Cardiac muscle cell (in vitro differentiated cells and primary cell): Measurements from ENCODE around the gene TESK2. TPM values are rescaled to one million over a fixed set of nuclear protein-coding genes. Genes with fewer than 3 reads are reported as not detected.
"Not testable (repeated sequence)": the region's sequence is repeated elsewhere in the genome, so short reads cannot be mapped to it uniquely, and the experiment has no call there.

Source experiments
- DNase-seq, 2 donors: peaks; one replicate each; pipeline versions ENCODE4 v3.0.0 to v3.0.0-alpha.2; 2010 to 2017; ENCODE audit warnings: low read depth in 1 of 2, low spot score in 1 of 2
- H3K27ac ChIP-seq: fragments of 200-600 bp; sonication (generic); 2 replicates; pipeline ENCODE4 v1.5.1; 2016
- H3K27me3 ChIP-seq: fragments of 200-600 bp; sonication (generic); 2 replicates; pipeline ENCODE4 v1.6.0; 2016; ENCODE audit warnings: control low read depth
- H3K36me3 ChIP-seq: fragments of 200-600 bp; sonication (generic); 2 replicates; pipeline ENCODE4 v1.5.1; 2016; ENCODE audit warnings: control low read depth
- H3K4me1 ChIP-seq: fragments of 200-600 bp; sonication (generic); 2 replicates; pipeline ENCODE4 v1.8.1; 2017; ENCODE audit warnings: low read depth, mild to moderate bottlenecking, mixed run types
- H3K4me3 ChIP-seq: fragments of 200-600 bp; sonication (generic); 2 replicates; pipeline ENCODE4 v1.5.1; 2016; ENCODE audit warnings: mild to moderate bottlenecking
- H3K9me3 ChIP-seq: fragments of 200-600 bp; sonication (generic); 2 replicates; pipeline ENCODE4 v1.5.1; 2017; ENCODE audit warnings: low read depth, mild to moderate bottlenecking, control low read depth
- CTCF ChIP-seq: IDR thresholded peaks from 2 replicates; pipeline ENCODE4 v1.5.1; 2012; ENCODE audit warnings: low read depth, mild to moderate bottlenecking, low read length
- polyA plus RNA-seq: library from polyadenylated mRNA; unstranded; fragments of >200 nt; fragmentation: Nextera tagmentation; extraction: Ambion mirVana; gene quantifications from 2 replicates; pipeline ENCODE4 v1.2.1, GENCODE V29; 2016
- total RNA-seq: library from RNA; depleted of rRNA; stranded (reverse); fragments of >200 nt; gene quantifications from 2 replicates; pipeline ENCODE4 v1.2.3, GENCODE V29; 2016

TESK2 gene
- total and polyA plus RNA-seq, 2 experiments from 2014 or later: 8.4 to 13.9 TPM

DNA sequence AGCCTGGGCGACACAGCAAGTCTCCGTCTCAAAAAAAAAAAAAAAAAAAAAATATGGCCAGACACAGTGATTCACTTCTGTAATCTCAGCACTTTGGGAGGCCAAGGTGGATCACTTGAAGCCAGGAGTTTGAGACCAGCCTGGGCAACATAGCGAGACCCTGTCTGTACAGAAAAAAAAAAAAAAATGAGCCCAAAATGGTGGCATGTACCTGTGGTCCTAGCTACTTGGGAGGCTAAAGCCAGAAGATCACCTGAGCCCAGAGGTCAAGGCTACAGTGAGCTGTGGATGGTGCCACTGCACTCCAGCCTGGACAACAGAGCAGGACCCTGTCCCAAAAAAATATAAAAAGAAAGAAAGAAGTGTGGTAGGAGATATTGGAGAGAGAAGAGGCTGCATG, 1.7 kb upstream of the TESK2 start:
- Histone ChIP-seq H3K27ac (no peak overlapping the region), H3K36me3 (no peaks in the 10 kb centered on the region), H3K27me3 (no peaks in the 10 kb centered on the region), H3K4me3 (no peak overlapping the region), H3K4me1 (peaks cover 5% of the 10 kb centered on the region), H3K9me3 (no peaks in the 10 kb centered on the region)
- no peak for TF ChIP-seq CTCF
- DNase-seq: no peak

- no peak for DNase-seq
- H3K27ac ChIP-seq: no peak overlapping the region
These were observed 711 bp upstream of the TESK2 start for GRCh38 chr1:45491487-45492260.

GRCh38 chr1:45490121-45490625, 790 bp downstream of the TESK2 start:
- peak in 1 of 2 donors; percentile 37 for DNase-seq
- H3K4me3 ChIP-seq: peak overlapping the region; percentile 67
- H3K27me3 ChIP-seq: no peaks in the 10 kb centered on the region
- TF ChIP-seq CTCF: no peak
- H3K4me1 ChIP-seq: peaks cover 5% of the 10 kb centered on the region
- H3K9me3 ChIP-seq: no peaks in the 10 kb centered on the region
- no peaks in the 10 kb centered on the region for H3K36me3 ChIP-seq
- H3K27ac ChIP-seq: peak overlapping the region; percentile 15

More at GRCh38 chr1:45491487-45492260, 711 bp upstream of the TESK2 start:
- H3K9me3 ChIP-seq: no peaks in the 10 kb centered on the region
- H3K4me3 ChIP-seq: peak overlapping the region; percentile 11
- H3K27me3 ChIP-seq: no peaks in the 10 kb centered on the region
- no peak for TF ChIP-seq CTCF
- H3K36me3 ChIP-seq: no peaks in the 10 kb centered on the region
- peaks cover 5% of the 10 kb centered on the region for H3K4me1 ChIP-seq

GRCh38 chr1:45489379-45489778, 1.6 kb downstream of the TESK2 start:
- H3K36me3 ChIP-seq, H3K27ac ChIP-seq, H3K9me3 ChIP-seq, DNase-seq, H3K4me1 ChIP-seq, H3K27me3 ChIP-seq: not testable (repeated sequence)
- H3K4me3 ChIP-seq: peak overlapping the region; percentile 67

GRCh38 chr1:45488666-45489377, 2.1 kb downstream of the TESK2 start:
- DNase-seq: no peak
- H3K36me3 ChIP-seq: no peaks in the 10 kb centered on the region
- H3K4me3 ChIP-seq: no peak overlapping the region
- no peak for TF ChIP-seq CTCF
- H3K27ac ChIP-seq: no peak overlapping the region
- H3K27me3 ChIP-seq: no peaks in the 10 kb centered on the region
- H3K9me3 ChIP-seq: no peaks in the 10 kb centered on the region
- H3K4me1 ChIP-seq: peaks cover 5% of the 10 kb centered on the region

GRCh38 chr1:45485949-45486348, 5.0 kb downstream of the TESK2 start:
- Histone ChIP-seq H3K4me3 (no peak overlapping the region), H3K27ac (no peak overlapping the region), H3K4me1 (peaks cover 5% of the 10 kb centered on the region), H3K36me3 (no peaks in the 10 kb centered on the region), H3K27me3 (no peaks in the 10 kb centered on the region), H3K9me3 (no peaks in the 10 kb centered on the region)
- no peak for TF ChIP-seq CTCF
- DNase-seq: no peak
